Smooth muscle cell (in vitro differentiated cells): Measurements from ENCODE around the gene INTS3. TPM values are rescaled to one million over a fixed set of nuclear protein-coding genes. Genes with fewer than 3 reads are reported as not detected.

ENCODE experiments used
- DNase-seq: peaks from one replicate; lab custom pipeline; 2025; ENCODE audit not compliant: unreplicated experiment; lab: John Stamatoyannopoulos, UW
- H2AFZ ChIP-seq: fragments of 200-600 bp; sonication (generic); 2 replicates; pipeline ENCODE4 v1.6.0; 2016; ENCODE audit warnings: antibody characterized with exemption, low read depth, mild to moderate bottlenecking
- H3F3A ChIP-seq: fragments of 200-600 bp; sonication (generic); 2 replicates; pipeline ENCODE4 v1.6.0; 2017; ENCODE audit warnings: antibody characterized with exemption, low read depth
- H3K27ac ChIP-seq: fragments of 200-600 bp; sonication (generic); 2 replicates; pipeline ENCODE4 v1.5.1; 2016; ENCODE audit warnings: low read depth, mild to moderate bottlenecking
- H3K27me3 ChIP-seq: fragments of 200-600 bp; sonication (generic); 2 replicates; pipeline ENCODE4 v1.6.1; 2016; ENCODE audit warnings: low read depth, mild to moderate bottlenecking
- H3K36me3 ChIP-seq: fragments of 200-600 bp; sonication (generic); 2 replicates; pipeline ENCODE4 v1.5.1; 2016; ENCODE audit warnings: low read depth
- H3K4me1 ChIP-seq: fragments of 200-600 bp; sonication (generic); 2 replicates; pipeline ENCODE4 v1.5.1; 2016; ENCODE audit warnings: low read depth
- H3K4me2 ChIP-seq: fragments of 200-600 bp; sonication (generic); 2 replicates; pipeline ENCODE4 v1.6.0; 2016; ENCODE audit warnings: mild to moderate bottlenecking
- H3K4me3 ChIP-seq: fragments of 200-600 bp; sonication (generic); 2 replicates; pipeline ENCODE4 v1.5.1; 2016; ENCODE audit warnings: mild to moderate bottlenecking
- H3K79me2 ChIP-seq: fragments of 200-600 bp; sonication (generic); 2 replicates; pipeline ENCODE4 v1.6.0; 2016; ENCODE audit warnings: low read depth, mild to moderate bottlenecking
- H3K9ac ChIP-seq: fragments of 200-600 bp; sonication (generic); 2 replicates; pipeline ENCODE4 v1.6.0; 2016; ENCODE audit warnings: low read depth
- H3K9me3 ChIP-seq: fragments of 200-600 bp; sonication (generic); replicated peaks from 2 replicates; pipeline ENCODE4 v1.5.1; 2016; ENCODE audit warnings: low read depth
- H4K20me1 ChIP-seq: fragments of 200-600 bp; sonication (generic); 2 replicates; pipeline ENCODE4 v1.6.0; 2016; ENCODE audit warnings: low read depth
- WGBS: methylation state at CpG from one replicate; pipeline ENCODE4 v1.1.7; 2016; ENCODE audit warnings: low lambda C conversion rate; 5-methylcytosine and 5-hydroxymethylcytosine counted together
- polyA plus RNA-seq: library from polyadenylated mRNA; unstranded; fragments of >200 nt; fragmentation: Nextera tagmentation; extraction: Ambion mirVana; gene quantifications from 2 replicates; pipeline ENCODE4 v1.2.1, GENCODE V29; 2016
- total RNA-seq: library from RNA; depleted of rRNA; stranded (reverse); fragments of >200 nt; gene quantifications from 2 replicates; pipeline ENCODE4 v1.2.3, GENCODE V29; 2014
- TF ChIP-seq, protein P1 (sequence below): fragments of 200-600 bp; sonication (generic); IDR thresholded peaks from 2 replicates; pipeline ENCODE4 v1.5.1; 2017; ENCODE audit warnings: borderline replicate concordance, mild to moderate bottlenecking, antibody characterized with exemption; ENCODE audit not compliant: insufficient read depth, poor library complexity, severe bottlenecking

INTS3 gene
- total and polyA plus RNA-seq, 2 experiments from 2014 or later = 22.3 to 33.6 TPM

DNA sequence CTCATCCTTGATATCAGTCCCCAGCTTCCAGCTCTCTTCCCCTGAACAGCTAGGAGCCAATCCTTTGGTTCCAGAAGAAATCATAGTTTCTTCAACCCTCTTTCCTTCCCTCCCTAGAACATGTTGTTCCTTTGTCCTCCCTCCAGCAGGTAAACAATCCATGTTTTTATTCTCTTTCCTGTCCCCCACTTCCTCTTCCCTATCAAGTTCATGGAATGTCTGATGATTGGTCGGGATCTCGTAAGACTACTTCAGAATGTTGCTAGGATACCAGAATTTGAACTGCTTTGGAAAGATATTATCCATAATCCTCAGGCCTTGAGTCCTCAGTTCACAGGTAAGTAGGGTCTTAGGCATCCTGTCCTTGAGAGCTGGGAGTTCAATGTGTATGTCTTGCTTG lies 24.2 kb downstream of the INTS3 start:
- H3K4me3 ChIP-seq = no peak overlapping the region
- 92% methylated on average over 2 of the region's 2 CpGs for WGBS
- no peaks in the 10 kb centered on the region for H3K79me2 ChIP-seq
- H3K27me3 ChIP-seq = no peaks in the 10 kb centered on the region
- no peaks in the 10 kb centered on the region for H3K9me3 ChIP-seq
- no peaks in the 10 kb centered on the region for H3K4me1 ChIP-seq
- H4K20me1 ChIP-seq = no peaks in the 10 kb centered on the region
- H2AFZ ChIP-seq = no peak overlapping the region
- no peaks in the 10 kb centered on the region for H3K36me3 ChIP-seq
- H3K27ac ChIP-seq = no peak overlapping the region
- no peaks in the 10 kb centered on the region for H3F3A ChIP-seq
- TF ChIP-seq, protein P1, sequence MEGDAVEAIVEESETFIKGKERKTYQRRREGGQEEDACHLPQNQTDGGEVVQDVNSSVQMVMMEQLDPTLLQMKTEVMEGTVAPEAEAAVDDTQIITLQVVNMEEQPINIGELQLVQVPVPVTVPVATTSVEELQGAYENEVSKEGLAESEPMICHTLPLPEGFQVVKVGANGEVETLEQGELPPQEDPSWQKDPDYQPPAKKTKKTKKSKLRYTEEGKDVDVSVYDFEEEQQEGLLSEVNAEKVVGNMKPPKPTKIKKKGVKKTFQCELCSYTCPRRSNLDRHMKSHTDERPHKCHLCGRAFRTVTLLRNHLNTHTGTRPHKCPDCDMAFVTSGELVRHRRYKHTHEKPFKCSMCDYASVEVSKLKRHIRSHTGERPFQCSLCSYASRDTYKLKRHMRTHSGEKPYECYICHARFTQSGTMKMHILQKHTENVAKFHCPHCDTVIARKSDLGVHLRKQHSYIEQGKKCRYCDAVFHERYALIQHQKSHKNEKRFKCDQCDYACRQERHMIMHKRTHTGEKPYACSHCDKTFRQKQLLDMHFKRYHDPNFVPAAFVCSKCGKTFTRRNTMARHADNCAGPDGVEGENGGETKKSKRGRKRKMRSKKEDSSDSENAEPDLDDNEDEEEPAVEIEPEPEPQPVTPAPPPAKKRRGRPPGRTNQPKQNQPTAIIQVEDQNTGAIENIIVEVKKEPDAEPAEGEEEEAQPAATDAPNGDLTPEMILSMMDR = no peak
- H3K9ac ChIP-seq = no peak overlapping the region
- DNase-seq = no peak
- H3K4me2 ChIP-seq = no peak overlapping the region

DNA sequence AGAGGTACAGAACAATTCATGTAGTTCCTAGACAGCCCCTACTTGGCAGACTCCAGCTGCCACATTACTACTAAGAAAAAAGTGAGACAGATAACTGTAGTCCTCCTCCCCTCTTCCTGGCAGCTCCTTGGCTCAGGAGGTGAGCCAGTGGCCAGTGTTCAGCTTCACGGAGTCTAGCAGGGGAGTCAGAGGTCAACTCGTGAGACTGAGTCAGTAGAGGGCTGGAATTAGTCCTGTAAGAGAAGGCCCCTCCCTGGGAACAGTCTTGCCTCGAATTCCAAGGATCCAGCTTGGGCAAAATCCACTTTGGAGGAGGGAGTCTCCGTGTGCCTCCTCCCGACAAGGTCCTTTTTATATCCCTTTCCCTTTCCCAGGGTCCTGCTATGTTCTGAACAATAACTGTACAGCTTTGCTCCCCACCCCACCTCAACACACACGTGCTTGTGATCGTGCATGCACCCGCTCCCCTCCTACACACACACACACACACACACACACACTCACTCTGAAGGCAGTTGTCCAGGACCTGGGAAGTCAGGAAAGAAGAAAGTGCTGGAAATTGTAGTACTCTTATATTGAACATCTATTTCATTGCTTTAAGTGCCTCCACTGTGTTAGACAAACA lies 24.8 kb downstream of the INTS3 start:
- TF ChIP-seq, protein P1 = no peak
- H3K9ac ChIP-seq = no peak overlapping the region
- H3K9me3 ChIP-seq = no peaks in the 10 kb centered on the region
- H2AFZ ChIP-seq = no peak overlapping the region
- H3K27ac ChIP-seq = no peak overlapping the region
- no peaks in the 10 kb centered on the region for H3K4me1 ChIP-seq
- no peaks in the 10 kb centered on the region for H3K79me2 ChIP-seq
- no peak for DNase-seq
- no peaks in the 10 kb centered on the region for H3K27me3 ChIP-seq
- H3F3A ChIP-seq = no peaks in the 10 kb centered on the region
- H3K4me3 ChIP-seq = no peak overlapping the region
- no peaks in the 10 kb centered on the region for H4K20me1 ChIP-seq
- no peaks in the 10 kb centered on the region for H3K36me3 ChIP-seq
- 93% methylated on average over 8 of the region's 8 CpGs for WGBS
- no peak overlapping the region for H3K4me2 ChIP-seq

GRCh38 chr1:153754266-153754665 lies 26.4 kb downstream of the INTS3 start:
- H4K20me1 ChIP-seq = no peaks in the 10 kb centered on the region
- WGBS = 100% methylated on average over 2 of the region's 2 CpGs
- H3K4me1 ChIP-seq = no peaks in the 10 kb centered on the region
- no peaks in the 10 kb centered on the region for H3K36me3 ChIP-seq
- DNase-seq = no peak
- no peak overlapping the region for H3K4me3 ChIP-seq
- no peaks in the 10 kb centered on the region for H3K27me3 ChIP-seq
- H3K79me2 ChIP-seq = no peaks in the 10 kb centered on the region
- H3K27ac ChIP-seq = no peak overlapping the region
- no peak overlapping the region for H3K4me2 ChIP-seq
- no peaks in the 10 kb centered on the region for H3K9me3 ChIP-seq
- no peaks in the 10 kb centered on the region for H3F3A ChIP-seq
- H3K9ac ChIP-seq = no peak overlapping the region
- TF ChIP-seq, protein P1 = no peak
- no peak overlapping the region for H2AFZ ChIP-seq

DNA sequence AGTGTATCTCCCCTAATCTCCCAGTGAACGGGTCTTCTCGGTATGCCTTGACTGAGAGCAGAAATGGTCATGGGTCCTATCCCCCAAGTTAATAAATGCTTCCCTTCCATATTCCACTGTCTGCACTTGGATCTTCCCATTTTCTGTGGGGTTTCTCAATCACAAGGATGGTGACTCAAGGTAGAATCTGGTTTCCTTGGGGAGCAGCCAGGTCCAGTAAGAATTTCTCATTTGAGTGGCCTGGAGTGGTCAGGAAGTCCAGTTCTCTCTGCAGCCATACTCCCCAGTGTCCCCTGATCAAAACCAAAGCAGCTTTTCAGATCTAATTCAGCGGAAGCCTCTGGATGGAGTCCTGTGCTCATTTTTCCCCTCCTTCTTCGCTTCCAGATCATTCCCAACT lies 32.6 kb downstream of the INTS3 start:
- Histone ChIP-seq H3K27me3 (no peaks in the 10 kb centered on the region), H2AFZ (no peak overlapping the region), H3K79me2 (no peaks in the 10 kb centered on the region), H3K4me3 (no peak overlapping the region), H3F3A (no peaks in the 10 kb centered on the region), H3K4me2 (no peak overlapping the region), H4K20me1 (no peaks in the 10 kb centered on the region), H3K4me1 (no peaks in the 10 kb centered on the region), H3K36me3 (no peaks in the 10 kb centered on the region), H3K9me3 (no peaks in the 10 kb centered on the region), H3K9ac (no peak overlapping the region), H3K27ac (no peak overlapping the region)
- 97% methylated on average over 4 of the region's 4 CpGs for WGBS
- TF ChIP-seq, protein P1 = no peak
- no peak for DNase-seq
